ENCODE data around the gene THOC1. TPM values are rescaled to one million over a fixed set of nuclear protein-coding genes. Genes with fewer than 3 reads are reported as not detected.

The THOC1 gene
- total RNA-seq, 1 donor = 30.4 TPM

- DNase-seq (ENCODE audit: low read depth in 2 of 3, low spot score in 2 of 3) = no peak
Observed at GRCh38 chr18:217532-218336, 50.1 kb downstream of the THOC1 start.

GRCh38 chr18:215448-216010, 52.3 kb downstream of the THOC1 start:
- no peak for DNase-seq (ENCODE audit: low read depth in 2 of 3, low spot score in 2 of 3)

- DNase-seq (ENCODE audit: low read depth in 2 of 3, low spot score in 2 of 3) = no peak
Observed at GRCh38 chr18:213966-214365, 53.9 kb downstream of the THOC1 start.

- DNase-seq (ENCODE audit: low read depth in 2 of 3, low spot score in 2 of 3) = no peak
Observed at GRCh38 chr18:213505-213904, 54.3 kb downstream of the THOC1 start.

GRCh38 chr18:212780-213179, 55.1 kb downstream of the THOC1 start:
- DNase-seq (ENCODE audit: low read depth in 2 of 3, low spot score in 2 of 3) = peak in 1 of 3 donors; percentile 13

GRCh38 chr18:211582-211981, 56.3 kb downstream of the THOC1 start:
- DNase-seq (ENCODE audit: low read depth in 2 of 3, low spot score in 2 of 3) = no peak

- no peak for DNase-seq (ENCODE audit: low read depth in 2 of 3, low spot score in 2 of 3)
Observed at GRCh38 chr18:210733-211132, 57.1 kb downstream of the THOC1 start.

- DNase-seq (ENCODE audit: low read depth in 2 of 3, low spot score in 2 of 3) = no peak
Observed at GRCh38 chr18:210075-210474, 57.8 kb downstream of the THOC1 start.

- DNase-seq (ENCODE audit: low read depth in 2 of 3, low spot score in 2 of 3) = no peak
Observed at GRCh38 chr18:199768-200167, 68.1 kb downstream of the THOC1 start.

- no peak for DNase-seq (ENCODE audit: low read depth in 2 of 3, low spot score in 2 of 3)
Observed at GRCh38 chr18:199214-199613, 68.6 kb downstream of the THOC1 start.

GRCh38 chr18:195651-196050, 72.2 kb downstream of the THOC1 start:
- no peak for DNase-seq (ENCODE audit: low read depth in 2 of 3, low spot score in 2 of 3)

GRCh38 chr18:192801-193200, 75.0 kb downstream of the THOC1 start:
- DNase-seq (ENCODE audit: low read depth in 2 of 3, low spot score in 2 of 3) = no peak

GRCh38 chr18:191725-192124, 76.1 kb downstream of the THOC1 start:
- DNase-seq (ENCODE audit: low read depth in 2 of 3, low spot score in 2 of 3) = no peak

- DNase-seq (ENCODE audit: low read depth in 2 of 3, low spot score in 2 of 3) = no peak
Observed at GRCh38 chr18:189254-189653, 78.6 kb downstream of the THOC1 start.

- no peak for DNase-seq (ENCODE audit: low read depth in 2 of 3, low spot score in 2 of 3)
Observed at GRCh38 chr18:183769-184168, 84.1 kb downstream of the THOC1 start.

- DNase-seq (ENCODE audit: low read depth in 2 of 3, low spot score in 2 of 3) = no peak
Observed at GRCh38 chr18:181711-182110, 86.1 kb downstream of the THOC1 start.

GRCh38 chr18:179499-179898, 88.3 kb downstream of the THOC1 start:
- no peak for DNase-seq (ENCODE audit: low read depth in 2 of 3, low spot score in 2 of 3)

- no peak for DNase-seq (ENCODE audit: low read depth in 2 of 3, low spot score in 2 of 3)
Observed at GRCh38 chr18:172361-172760, 95.5 kb downstream of the THOC1 start.
